ENCODE results near the gene RXRA.

RXRA gene

DNA sequence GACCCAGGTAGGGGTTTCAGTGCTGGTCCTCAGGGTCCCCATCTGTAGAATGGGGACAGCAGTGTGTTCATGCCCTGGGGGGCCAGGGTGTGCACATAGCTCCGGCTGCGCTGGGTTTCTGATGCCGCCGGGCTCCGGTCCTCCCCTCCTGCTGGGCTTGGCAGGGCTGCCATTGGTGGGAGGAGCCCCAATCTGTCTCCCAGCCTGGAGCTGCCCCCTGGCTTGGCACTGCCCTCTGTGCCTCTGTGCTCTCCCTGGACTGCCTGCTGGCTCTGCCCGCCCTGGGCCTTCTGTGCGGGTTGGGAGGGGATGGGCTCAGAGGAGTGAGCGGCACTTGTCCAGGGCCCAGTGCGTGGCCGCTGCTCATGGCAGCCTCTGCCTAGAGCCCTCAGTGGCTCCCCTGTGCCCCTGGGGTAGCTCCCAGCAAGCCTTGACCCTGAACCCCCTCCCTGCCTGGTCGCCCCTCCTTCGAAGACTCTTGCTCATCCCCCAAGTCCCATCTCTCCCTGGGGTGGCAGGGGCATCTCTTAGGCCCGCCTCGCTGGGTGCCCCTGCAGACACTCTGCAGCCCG, 35.7 kb downstream of the RXRA start:
- no peak overlapping the region for H3K4me3 ChIP-seq (ENCODE audit: low read length)
- H3K4me1 ChIP-seq (ENCODE audit: control insufficient read depth, insufficient read depth, low read length): peaks cover 24% of the 10 kb centered on the region
- DNase-seq (ENCODE audit: low read depth): no peak

DNA sequence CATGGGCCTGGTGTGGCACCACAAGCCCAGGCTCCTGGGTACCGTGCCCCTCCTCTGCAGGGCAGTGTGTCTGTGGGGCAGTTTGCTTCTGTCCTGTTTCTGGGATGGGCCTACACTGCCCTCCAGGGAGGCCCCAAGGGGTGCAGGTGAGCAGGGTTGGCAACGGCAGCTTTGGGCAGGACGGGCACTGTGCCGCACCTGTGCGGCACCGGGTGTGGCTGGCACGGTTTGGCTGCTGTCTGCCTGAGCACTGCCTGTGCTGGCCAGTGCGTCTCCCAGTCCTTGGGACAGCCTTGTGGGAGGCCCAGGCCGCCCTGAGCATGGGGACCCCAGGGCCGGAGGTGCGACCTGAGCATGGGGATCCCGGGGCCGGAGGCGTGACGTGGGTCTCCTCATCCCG, 37.2 kb downstream of the RXRA start:
- H3K4me3 ChIP-seq (ENCODE audit: low read length): no peak overlapping the region
- peaks cover 30% of the 10 kb centered on the region for H3K4me1 ChIP-seq (ENCODE audit: control insufficient read depth, insufficient read depth, low read length)
- DNase-seq (ENCODE audit: low read depth): no peak
- no peaks in the 10 kb centered on the region for H3K9me3 ChIP-seq (ENCODE audit: control insufficient read depth, low read length)
- H3K9ac ChIP-seq (ENCODE audit: low read length): no peak overlapping the region
- no peaks in the 10 kb centered on the region for H3K27me3 ChIP-seq (replicated peaks; ENCODE audit: control insufficient read depth, insufficient read depth, low read length)
- no peaks in the 10 kb centered on the region for H3K36me3 ChIP-seq (ENCODE audit: control insufficient read depth, insufficient read depth, low read length, severe bottlenecking)

More for the DNA sequence above, 35.7 kb downstream of the RXRA start:
- H3K27me3 ChIP-seq (replicated peaks; ENCODE audit: control insufficient read depth, insufficient read depth, low read length): no peaks in the 10 kb centered on the region
- no peak overlapping the region for H3K9ac ChIP-seq (ENCODE audit: low read length)
- H3K9me3 ChIP-seq (ENCODE audit: control insufficient read depth, low read length): no peaks in the 10 kb centered on the region
- H3K36me3 ChIP-seq (ENCODE audit: control insufficient read depth, insufficient read depth, low read length, severe bottlenecking): no peaks in the 10 kb centered on the region

DNA sequence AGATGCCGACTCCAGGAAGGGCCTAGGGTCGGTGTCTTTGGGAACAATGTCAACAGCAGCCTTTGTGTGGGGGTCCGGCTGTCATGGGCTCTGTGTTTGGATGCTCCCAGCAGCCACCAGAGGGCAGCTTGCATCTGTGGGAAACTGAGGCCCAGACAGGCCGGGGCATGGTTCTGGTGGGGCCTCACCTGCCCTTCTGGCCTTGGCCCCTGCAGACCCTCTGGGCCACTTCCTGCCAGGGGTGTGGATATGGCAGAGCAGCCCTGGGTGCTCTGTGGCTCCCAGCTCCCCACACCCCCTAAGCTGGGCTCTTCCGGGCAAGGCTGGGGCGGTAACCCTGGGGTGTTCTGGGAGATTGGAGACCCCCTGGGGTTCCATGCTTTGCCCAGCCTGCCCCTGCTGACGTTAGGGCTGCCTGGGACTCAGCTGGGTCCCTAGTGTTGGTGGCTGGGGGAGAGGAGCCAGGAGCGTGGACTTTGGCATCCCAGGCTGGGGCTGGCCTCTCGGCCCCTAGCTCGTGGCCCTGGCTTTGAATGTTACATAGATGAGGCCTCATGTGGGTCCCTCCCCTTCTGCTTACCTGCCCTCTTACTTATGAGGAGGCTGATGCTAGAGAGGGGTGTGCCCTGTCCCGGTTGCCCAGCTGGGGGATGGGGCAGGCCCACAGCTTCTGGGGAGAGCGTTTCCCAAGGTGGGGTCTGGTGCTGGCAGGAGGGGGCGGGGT, 38.3 kb downstream of the RXRA start:
- Histone ChIP-seq H3K9ac (ENCODE audit: low read length) (no peak overlapping the region), H3K27me3 (replicated peaks; ENCODE audit: control insufficient read depth, insufficient read depth, low read length) (no peaks in the 10 kb centered on the region), H3K36me3 (ENCODE audit: control insufficient read depth, insufficient read depth, low read length, severe bottlenecking) (no peaks in the 10 kb centered on the region), H3K9me3 (ENCODE audit: control insufficient read depth, low read length) (no peaks in the 10 kb centered on the region), H3K4me1 (ENCODE audit: control insufficient read depth, insufficient read depth, low read length) (peaks cover 30% of the 10 kb centered on the region), H3K4me3 (ENCODE audit: low read length) (no peak overlapping the region)
- no peak for DNase-seq (ENCODE audit: low read depth)

DNA sequence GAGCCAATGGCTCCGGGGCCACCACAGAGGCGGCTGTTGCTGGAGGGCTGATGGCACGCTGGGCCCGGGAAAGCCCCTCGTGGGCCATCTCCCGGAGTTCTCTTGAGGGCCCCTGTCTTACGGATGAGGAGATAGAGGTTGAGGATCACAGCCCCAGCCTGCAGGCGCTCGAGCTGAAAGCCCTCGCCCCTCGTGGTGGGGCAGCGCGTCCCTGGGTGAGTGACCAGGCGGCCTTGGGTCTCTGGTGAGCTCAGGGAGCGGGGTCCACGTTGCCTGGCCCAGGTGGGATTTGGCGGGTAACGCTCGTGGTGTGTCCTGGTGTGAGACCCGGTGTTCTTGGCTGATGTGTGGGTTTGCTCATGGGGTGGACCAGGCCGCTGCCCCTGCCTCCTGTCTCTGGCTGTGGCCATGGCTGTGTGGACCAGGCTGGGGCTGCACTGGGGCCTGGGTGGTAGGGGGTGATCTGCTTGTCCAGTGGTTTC, 38.9 kb downstream of the RXRA start:
- Histone ChIP-seq H3K9me3 (ENCODE audit: control insufficient read depth, low read length) (no peaks in the 10 kb centered on the region), H3K27me3 (replicated peaks; ENCODE audit: control insufficient read depth, insufficient read depth, low read length) (no peaks in the 10 kb centered on the region), H3K4me1 (ENCODE audit: control insufficient read depth, insufficient read depth, low read length) (peaks cover 36% of the 10 kb centered on the region), H3K4me3 (ENCODE audit: low read length) (no peak overlapping the region), H3K36me3 (ENCODE audit: control insufficient read depth, insufficient read depth, low read length, severe bottlenecking) (no peaks in the 10 kb centered on the region), H3K9ac (ENCODE audit: low read length) (no peak overlapping the region)
- DNase-seq (ENCODE audit: low read depth): no peak

DNA sequence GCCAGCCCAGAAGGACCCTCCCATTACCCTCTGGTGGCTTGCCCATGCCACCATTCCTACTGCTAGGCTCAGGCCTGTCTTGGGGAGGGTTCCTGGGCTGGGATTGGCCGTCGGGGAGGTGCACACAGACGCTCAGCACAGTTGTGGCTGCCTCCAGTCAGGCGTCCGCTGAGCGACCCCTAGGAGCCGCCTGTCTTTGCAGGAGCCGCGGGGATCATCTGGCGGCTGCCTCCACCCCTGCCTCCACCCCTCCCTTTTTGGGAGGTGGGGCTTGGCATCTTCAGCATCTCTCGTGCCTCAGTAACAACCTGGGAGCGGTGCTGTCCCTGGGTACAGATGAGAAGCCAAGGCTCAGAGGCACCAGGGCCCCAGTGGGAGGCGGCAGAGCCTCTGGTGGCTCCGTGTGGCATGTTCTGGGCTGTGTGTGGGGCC, 39.6 kb downstream of the RXRA start:
- DNase-seq (ENCODE audit: low read depth): no peak
- Histone ChIP-seq H3K36me3 (ENCODE audit: control insufficient read depth, insufficient read depth, low read length, severe bottlenecking) (no peaks in the 10 kb centered on the region), H3K9me3 (ENCODE audit: control insufficient read depth, low read length) (no peaks in the 10 kb centered on the region), H3K4me1 (ENCODE audit: control insufficient read depth, insufficient read depth, low read length) (peaks cover 39% of the 10 kb centered on the region), H3K27me3 (replicated peaks; ENCODE audit: control insufficient read depth, insufficient read depth, low read length) (no peaks in the 10 kb centered on the region), H3K9ac (ENCODE audit: low read length) (no peak overlapping the region), H3K4me3 (ENCODE audit: low read length) (no peak overlapping the region)

DNA sequence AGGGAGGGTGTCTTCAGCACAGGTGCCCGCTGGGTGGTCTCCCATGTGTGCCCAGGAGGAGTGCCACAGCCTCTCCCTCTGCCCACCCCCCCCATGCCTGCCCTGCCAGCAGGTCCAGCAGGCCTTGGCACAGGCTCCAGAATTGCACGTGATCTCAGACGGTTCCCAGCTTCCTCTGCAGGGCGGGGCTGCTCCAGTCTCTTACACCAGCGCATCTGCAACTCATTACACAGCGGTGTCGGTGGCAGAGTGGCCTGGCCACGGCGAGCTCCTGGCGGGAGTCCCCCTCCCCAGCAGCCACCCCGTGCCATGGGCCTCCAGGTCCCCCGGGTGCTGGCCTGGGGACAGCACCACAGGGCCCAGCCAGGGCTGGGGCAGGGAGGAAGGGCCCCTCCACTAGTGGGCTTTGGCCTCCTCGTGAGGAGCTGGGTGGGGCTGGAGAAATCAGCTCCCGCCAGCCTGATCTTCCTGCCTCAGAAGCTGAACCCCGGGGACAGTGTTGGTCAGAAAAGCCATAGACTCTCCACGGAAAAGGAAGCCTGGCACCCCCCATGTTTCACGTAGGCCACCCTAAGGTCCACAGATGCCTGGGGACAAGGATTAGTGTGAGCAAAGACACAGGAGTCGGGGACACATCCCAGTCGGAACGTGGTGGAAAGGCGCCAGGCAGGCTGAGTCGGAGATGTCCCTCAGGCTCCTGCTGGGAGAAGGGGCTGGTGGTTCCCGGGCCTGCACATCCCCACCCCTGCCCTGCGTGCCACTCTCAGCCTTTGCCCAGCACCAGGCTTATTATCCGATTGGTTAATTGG, 40.2 kb downstream of the RXRA start:
- H3K27me3 ChIP-seq (replicated peaks; ENCODE audit: control insufficient read depth, insufficient read depth, low read length): no peaks in the 10 kb centered on the region
- no peaks in the 10 kb centered on the region for H3K9me3 ChIP-seq (ENCODE audit: control insufficient read depth, low read length)
- no peaks in the 10 kb centered on the region for H3K36me3 ChIP-seq (ENCODE audit: control insufficient read depth, insufficient read depth, low read length, severe bottlenecking)
- peak overlapping the region; percentile 59 for H3K4me3 ChIP-seq (ENCODE audit: low read length)
- peak; percentile 97 for DNase-seq (ENCODE audit: low read depth)
- peaks cover 42% of the 10 kb centered on the region for H3K4me1 ChIP-seq (ENCODE audit: control insufficient read depth, insufficient read depth, low read length)
- H3K9ac ChIP-seq (ENCODE audit: low read length): peak overlapping the region; percentile 66

DNA sequence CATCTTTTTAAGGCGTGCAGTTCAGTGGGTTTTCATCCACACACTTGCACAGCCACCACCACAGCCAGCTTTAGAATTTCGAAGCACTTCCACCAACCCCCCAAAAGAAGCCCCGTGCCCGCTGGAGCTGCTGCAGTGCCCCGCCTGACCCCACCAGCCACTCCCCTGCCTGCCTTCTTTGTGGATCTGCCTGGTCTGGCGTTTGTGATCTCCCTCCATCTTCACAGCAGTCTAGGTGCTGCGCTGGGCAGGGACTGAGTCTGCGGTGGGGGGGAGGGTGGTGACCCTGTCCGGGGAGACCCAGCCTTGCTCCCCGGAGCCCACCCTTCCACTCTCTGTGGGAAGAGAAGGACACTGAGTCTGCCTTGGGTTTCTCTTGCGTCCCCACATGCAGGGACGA, 40.8 kb downstream of the RXRA start:
- Histone ChIP-seq H3K9me3 (ENCODE audit: control insufficient read depth, low read length) (no peaks in the 10 kb centered on the region), H3K4me1 (ENCODE audit: control insufficient read depth, insufficient read depth, low read length) (peaks cover 42% of the 10 kb centered on the region), H3K36me3 (ENCODE audit: control insufficient read depth, insufficient read depth, low read length, severe bottlenecking) (no peaks in the 10 kb centered on the region), H3K9ac (ENCODE audit: low read length) (peak overlapping the region; percentile 66), H3K4me3 (ENCODE audit: low read length) (no peak overlapping the region), H3K27me3 (replicated peaks; ENCODE audit: control insufficient read depth, insufficient read depth, low read length) (no peaks in the 10 kb centered on the region)
- DNase-seq (ENCODE audit: low read depth): no peak

DNA sequence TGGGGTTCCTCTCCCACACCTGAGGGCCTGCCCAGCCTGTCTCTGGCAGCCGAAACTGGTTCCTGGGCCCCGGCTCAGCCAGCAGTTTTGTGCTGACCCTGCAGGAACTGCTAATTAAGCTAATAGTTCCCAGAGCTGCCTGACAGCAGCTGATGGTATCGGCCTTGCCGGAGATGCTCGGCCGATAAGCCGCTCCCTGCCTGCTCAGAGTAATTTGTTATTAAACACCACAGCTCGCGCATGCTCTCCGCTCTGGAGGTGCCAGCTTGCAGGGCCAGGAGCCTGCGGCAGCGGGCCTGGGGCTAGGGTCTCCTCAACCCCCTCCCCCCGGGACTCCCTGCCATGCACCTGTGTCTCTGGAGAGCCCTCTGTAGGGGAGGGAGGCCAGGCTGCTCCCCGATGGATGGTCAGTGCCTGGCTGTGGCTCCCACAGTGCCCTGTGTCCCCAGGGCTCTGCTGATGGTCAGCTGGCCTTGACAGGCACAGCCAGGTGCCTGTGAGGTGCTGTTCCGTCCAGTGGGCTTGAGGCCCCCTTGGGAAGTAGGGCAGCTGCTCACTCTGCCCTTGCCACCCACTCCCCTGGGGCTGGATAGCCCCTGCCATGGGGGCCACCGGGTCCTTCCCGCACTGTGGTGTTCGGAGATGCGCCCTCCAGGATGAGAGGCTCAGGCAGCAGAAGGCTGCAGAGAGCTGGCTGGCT, 41.7 kb downstream of the RXRA start:
- DNase-seq (ENCODE audit: low read depth): no peak
- Histone ChIP-seq H3K4me3 (ENCODE audit: low read length) (no peak overlapping the region), H3K9me3 (ENCODE audit: control insufficient read depth, low read length) (no peaks in the 10 kb centered on the region), H3K9ac (ENCODE audit: low read length) (peak overlapping the region; percentile 66), H3K4me1 (ENCODE audit: control insufficient read depth, insufficient read depth, low read length) (peaks cover 45% of the 10 kb centered on the region), H3K36me3 (ENCODE audit: control insufficient read depth, insufficient read depth, low read length, severe bottlenecking) (no peaks in the 10 kb centered on the region), H3K27me3 (replicated peaks; ENCODE audit: control insufficient read depth, insufficient read depth, low read length) (no peaks in the 10 kb centered on the region)

DNA sequence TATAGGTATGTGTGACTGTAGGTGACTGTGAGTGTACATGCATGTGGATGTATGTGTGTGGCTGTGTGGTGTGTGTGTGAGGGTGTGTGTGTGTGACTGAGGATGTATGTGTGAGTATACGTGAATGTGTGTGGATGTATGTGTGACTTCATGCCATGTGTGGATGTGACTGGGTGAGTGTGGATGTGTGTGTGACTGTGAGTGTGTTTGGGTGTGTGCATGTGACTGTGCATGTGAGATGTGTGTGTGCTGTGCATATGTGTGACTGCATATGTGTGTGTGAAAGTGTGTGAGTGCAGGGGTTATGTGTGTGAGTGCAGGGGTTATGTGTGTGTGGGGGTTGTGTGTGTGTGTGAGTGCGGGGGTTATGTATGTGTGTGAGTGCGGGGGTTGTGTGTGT, 42.3 kb downstream of the RXRA start:
- Histone ChIP-seq H3K27me3 (replicated peaks; ENCODE audit: control insufficient read depth, insufficient read depth, low read length) (no peaks in the 10 kb centered on the region), H3K9ac (ENCODE audit: low read length) (no peak overlapping the region), H3K4me1 (ENCODE audit: control insufficient read depth, insufficient read depth, low read length) (peaks cover 50% of the 10 kb centered on the region), H3K4me3 (ENCODE audit: low read length) (no peak overlapping the region), H3K36me3 (ENCODE audit: control insufficient read depth, insufficient read depth, low read length, severe bottlenecking) (no peaks in the 10 kb centered on the region), H3K9me3 (ENCODE audit: control insufficient read depth, low read length) (no peaks in the 10 kb centered on the region)
- DNase-seq (ENCODE audit: low read depth): no peak

DNA sequence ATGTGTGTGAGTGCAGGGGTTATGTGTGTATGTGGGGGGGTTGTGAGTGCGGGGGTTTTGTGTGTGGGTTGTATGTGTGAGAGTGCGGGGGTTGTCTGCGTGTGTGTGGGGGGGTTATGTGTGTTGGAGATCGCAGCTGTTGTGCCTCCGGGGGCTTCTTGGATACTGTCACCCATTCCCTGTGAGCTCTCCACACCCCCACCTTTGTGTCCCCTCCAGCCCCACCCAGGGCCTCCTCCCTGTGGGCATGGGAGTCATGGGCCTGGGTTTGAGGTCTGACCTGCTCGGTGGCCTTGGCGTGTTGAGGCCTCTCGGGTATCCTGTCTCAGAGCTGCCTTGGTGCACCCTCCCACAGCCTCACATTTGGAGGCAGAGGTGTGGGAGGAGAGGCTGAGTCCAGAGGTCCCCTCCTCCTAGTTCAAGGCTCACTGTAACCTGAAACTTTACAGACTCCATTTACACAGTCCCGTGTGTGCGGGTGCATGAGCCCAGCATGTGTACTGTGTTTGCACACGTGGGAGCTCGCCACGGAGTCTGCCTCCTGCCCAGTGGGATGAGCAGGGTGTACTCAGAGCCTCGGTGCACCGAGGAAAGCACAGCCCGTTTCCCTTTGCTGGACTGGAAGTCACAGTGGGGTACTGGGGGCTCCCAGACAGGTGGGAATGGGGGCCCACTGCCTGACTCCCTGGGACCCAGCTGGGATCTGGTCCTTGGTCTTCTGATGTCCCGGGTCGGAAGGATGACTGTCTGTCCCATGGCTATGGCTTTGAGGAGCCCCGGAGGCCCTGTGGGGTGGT, 43.4 kb downstream of the RXRA start:
- Histone ChIP-seq H3K36me3 (ENCODE audit: control insufficient read depth, insufficient read depth, low read length, severe bottlenecking) (no peaks in the 10 kb centered on the region), H3K9ac (ENCODE audit: low read length) (no peak overlapping the region), H3K4me3 (ENCODE audit: low read length) (no peak overlapping the region), H3K27me3 (replicated peaks; ENCODE audit: control insufficient read depth, insufficient read depth, low read length) (no peaks in the 10 kb centered on the region), H3K9me3 (ENCODE audit: control insufficient read depth, low read length) (no peaks in the 10 kb centered on the region), H3K4me1 (ENCODE audit: control insufficient read depth, insufficient read depth, low read length) (peaks cover 55% of the 10 kb centered on the region)
- DNase-seq (ENCODE audit: low read depth): no peak
